Measurements from ENCODE around the gene SPA17.

Gene SPA17

DNA sequence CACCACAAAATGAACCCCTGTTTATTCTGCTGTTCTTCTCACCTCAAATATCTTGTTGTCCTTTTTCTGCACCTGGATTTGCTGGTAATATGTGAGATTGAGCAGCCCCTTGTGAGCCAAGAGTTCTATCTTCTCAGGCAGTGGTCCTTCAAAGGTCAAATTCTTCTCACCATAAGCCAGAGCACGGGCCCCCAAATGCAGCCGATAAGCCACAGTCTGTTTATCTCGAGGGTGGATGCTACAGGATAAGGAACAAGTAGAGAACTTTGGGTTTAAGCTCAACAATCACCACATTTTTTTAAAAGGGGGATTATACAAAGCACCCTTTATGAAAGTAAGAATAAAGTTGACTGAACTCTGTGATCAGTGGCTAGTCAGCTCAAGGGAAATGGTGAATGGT lies 35.2 kb upstream of the SPA17 start:
- TF ChIP-seq, protein P1, sequence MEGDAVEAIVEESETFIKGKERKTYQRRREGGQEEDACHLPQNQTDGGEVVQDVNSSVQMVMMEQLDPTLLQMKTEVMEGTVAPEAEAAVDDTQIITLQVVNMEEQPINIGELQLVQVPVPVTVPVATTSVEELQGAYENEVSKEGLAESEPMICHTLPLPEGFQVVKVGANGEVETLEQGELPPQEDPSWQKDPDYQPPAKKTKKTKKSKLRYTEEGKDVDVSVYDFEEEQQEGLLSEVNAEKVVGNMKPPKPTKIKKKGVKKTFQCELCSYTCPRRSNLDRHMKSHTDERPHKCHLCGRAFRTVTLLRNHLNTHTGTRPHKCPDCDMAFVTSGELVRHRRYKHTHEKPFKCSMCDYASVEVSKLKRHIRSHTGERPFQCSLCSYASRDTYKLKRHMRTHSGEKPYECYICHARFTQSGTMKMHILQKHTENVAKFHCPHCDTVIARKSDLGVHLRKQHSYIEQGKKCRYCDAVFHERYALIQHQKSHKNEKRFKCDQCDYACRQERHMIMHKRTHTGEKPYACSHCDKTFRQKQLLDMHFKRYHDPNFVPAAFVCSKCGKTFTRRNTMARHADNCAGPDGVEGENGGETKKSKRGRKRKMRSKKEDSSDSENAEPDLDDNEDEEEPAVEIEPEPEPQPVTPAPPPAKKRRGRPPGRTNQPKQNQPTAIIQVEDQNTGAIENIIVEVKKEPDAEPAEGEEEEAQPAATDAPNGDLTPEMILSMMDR (IDR thresholded peaks at IDR 0.05; ENCODE audit: low read depth, low read length) = no peak
- no peak overlapping the region for H3K4me3 ChIP-seq (replicated peaks in 1 of 2; ENCODE audit: low read depth in 2 of 2, low read length in 2 of 2)
- DNase-seq (ENCODE audit: low read depth in 2 of 2) = no peak

DNA sequence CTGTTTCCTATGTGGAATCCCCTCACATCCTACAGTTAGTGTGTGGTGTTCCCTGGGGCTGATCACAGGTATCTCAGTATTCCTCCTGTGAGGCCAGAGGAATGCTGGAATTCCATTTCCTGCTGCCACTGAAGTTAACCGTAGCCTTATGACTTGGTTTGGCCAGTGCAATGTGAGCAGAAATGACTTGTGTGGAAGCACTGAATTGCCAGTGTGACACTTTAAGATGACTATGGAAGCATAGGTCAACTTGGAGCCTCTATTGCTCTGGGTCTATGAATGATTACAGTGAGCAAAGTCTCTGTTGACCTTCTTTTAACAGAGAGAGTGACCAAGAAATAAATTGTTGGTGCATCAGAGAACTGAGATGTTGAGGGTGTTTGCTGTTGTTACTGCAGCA lies 34.5 kb upstream of the SPA17 start:
- H3K4me3 ChIP-seq (replicated peaks in 1 of 2; ENCODE audit: low read depth in 2 of 2, low read length in 2 of 2) = no peak overlapping the region
- TF ChIP-seq, protein P1 (IDR thresholded peaks at IDR 0.05; ENCODE audit: low read depth, low read length) = no peak
- DNase-seq (ENCODE audit: low read depth in 2 of 2) = no peak

DNA sequence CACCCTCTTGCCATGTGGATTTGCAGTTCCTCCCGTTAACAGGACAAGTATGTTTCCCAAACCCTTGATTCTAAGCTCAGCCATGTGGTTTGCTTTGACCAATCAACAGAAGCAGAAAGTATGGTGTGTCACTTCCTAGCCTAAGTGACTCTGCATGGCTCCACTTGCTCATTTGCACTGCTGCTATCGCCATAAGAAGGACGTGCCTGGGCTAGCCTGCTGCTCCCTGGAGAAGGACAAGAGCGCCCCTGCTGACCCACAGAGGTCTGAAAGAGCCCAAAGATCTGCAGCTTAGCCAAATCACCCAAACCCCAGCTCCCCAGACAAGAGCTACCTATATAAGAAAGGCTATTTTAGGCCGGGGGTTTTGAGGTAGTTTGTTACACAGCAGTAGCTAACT lies 33.0 kb upstream of the SPA17 start:
- no peak overlapping the region for H3K4me3 ChIP-seq (replicated peaks in 1 of 2; ENCODE audit: low read depth in 2 of 2, low read length in 2 of 2)
- TF ChIP-seq, protein P1 (IDR thresholded peaks at IDR 0.05; ENCODE audit: low read depth, low read length) = no peak
- DNase-seq (ENCODE audit: low read depth in 2 of 2) = peak in 1 of 2 donors; percentile 15

DNA sequence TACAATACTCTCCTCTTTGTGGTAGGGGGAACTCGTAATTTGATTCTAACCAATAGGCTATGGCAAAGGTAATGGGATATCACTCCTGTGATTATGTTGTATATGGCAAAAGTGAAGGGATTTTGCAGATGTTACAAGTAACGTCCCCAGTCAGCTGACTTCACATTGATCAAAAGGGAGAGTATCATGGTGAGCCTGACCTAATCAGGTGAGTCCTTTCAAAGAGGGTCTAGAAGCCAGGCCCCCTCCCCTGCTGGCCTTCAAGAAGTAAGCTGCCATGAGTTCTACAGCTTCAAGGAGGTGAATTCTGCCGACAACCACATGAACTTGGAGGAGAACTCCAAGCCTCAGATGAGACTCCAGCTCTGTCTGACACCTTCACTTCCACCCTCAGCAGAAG lies 31.1 kb upstream of the SPA17 start:
- H3K4me3 ChIP-seq (replicated peaks in 1 of 2; ENCODE audit: low read depth in 2 of 2, low read length in 2 of 2) = no peak overlapping the region
- DNase-seq (ENCODE audit: low read depth in 2 of 2) = no peak
- TF ChIP-seq, protein P1 (IDR thresholded peaks at IDR 0.05; ENCODE audit: low read depth, low read length) = no peak

DNA sequence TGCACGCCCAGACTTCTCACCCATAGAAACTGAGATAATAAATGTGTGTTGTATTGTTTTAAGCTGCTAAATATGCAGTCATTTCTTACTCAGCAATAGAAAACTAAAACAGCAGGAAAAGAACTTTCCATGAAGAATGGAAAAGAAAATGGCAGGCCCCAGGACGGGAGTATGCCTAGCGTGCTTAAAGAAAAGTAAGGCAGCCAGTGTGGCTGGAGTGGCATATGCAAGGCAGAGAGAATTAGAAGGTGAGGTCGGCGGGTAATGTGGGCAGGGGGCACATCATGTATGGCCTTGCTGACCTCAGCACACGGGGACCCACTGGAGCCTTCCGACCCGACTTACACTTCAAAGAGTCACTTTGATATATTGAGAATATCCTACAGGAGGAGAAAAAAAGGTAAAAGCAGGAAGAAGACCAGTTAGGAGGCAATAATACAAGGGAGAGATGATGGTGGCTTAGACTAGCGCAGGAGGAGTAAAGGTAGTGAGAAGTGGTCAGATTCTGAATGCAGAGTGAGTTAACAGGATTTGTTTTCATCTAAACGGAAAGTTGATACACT lies 30.6 kb upstream of the SPA17 start:
- TF ChIP-seq, protein P1 (IDR thresholded peaks at IDR 0.05; ENCODE audit: low read depth, low read length) = no peak
- no peak for DNase-seq (ENCODE audit: low read depth in 2 of 2)
- H3K4me3 ChIP-seq (replicated peaks in 1 of 2; ENCODE audit: low read depth in 2 of 2, low read length in 2 of 2) = no peak overlapping the region

DNA sequence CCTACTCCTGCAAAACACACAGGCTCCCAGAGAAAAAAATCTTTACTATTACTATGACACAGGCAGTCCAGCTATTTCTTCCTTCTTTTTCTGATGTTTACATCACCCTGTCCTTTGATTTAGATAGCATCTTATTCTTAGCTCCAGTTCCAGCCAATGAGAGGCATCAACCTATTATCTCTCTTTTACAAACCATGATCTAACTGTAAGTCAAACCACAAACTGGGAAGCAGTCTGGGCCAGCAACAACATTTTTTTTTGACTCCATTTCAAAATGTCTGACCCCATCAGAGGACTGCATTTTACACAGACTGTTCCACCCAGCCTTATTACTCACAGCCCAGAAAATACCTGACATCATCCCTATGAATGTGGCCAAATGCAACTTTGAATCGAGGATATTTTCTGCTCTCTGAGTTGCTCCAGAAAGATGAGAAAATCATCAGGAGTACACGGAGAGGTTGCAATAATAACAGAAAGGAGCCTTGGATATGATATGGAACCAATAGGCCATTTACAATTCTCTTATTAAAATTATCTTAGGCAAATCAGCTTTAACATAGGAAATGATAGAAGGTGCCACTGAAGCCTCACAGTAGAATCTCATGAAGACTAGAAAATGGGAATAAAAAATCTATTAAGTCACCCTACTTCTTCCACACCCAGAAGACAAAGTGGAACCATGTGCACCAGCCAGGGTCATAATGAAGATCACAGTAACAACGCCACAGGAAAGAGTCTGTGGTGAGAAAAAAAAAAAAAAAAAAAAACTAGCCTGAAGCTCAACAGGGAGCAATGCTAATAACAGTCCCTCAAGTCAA lies 29.9 kb upstream of the SPA17 start:
- TF ChIP-seq, protein P1 (IDR thresholded peaks at IDR 0.05; ENCODE audit: low read depth, low read length) = no peak
- no peak overlapping the region for H3K4me3 ChIP-seq (replicated peaks in 1 of 2; ENCODE audit: low read depth in 2 of 2, low read length in 2 of 2)
- peak; percentile 87 to 96 for DNase-seq (ENCODE audit: low read depth in 2 of 2)

Measured in cardiac fibroblast (primary cell).